ENCODE measurements around the gene TMEM140.
"Not testable (repeated sequence)": the region's sequence is repeated elsewhere in the genome, so short reads cannot be mapped to it uniquely, and the experiment has no call there.

TMEM140 gene

GRCh38 chr7:135195156-135195555, 47.3 kb downstream of the TMEM140 start:
- DNase-seq (ENCODE audit: low read depth): no peak

- no peak for DNase-seq (ENCODE audit: low read depth)
Measured at GRCh38 chr7:135195968-135196629, 48.2 kb downstream of the TMEM140 start.

GRCh38 chr7:135197343-135197742, 49.5 kb downstream of the TMEM140 start:
- no peak for DNase-seq (ENCODE audit: low read depth)

DNA sequence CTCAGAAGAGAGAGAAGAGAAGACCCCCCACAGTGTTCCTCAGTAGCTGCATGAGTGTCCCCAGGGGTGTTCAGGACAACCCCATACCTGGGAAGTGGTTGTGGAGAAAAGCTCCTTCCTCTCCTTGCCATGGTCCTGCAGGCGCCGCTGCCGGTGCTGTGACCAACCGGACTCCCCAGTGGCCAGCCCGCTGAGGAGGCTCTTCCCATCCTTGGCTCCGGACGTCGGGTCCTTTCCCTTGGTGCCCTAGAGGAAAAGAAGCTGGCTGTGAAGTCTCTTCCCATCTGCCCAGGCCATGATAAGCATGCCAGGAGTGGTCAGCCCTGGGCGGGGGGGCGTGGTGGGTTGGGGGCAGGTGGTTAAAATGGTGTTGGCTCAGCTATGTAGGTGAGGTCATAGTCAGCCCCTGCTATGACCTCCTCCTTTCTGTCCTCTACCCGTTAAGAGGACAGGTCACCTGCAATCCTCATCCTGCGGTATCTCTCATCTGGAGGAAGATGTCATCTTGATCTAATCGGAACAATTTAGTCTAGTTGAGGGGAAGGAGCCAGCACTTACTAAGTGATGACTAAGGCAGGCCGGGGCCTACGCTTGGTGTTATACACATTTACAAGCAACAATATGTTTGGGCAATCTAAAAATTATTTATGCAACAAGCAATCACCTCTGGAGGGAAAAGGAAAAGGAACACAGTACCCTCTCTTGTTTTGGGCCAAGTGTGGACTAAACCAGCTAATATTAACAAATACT, 50.2 kb downstream of the TMEM140 start:
- no peak for DNase-seq (ENCODE audit: low read depth)

GRCh38 chr7:135199439-135199838, 51.6 kb downstream of the TMEM140 start:
- DNase-seq (ENCODE audit: low read depth): no peak

DNA sequence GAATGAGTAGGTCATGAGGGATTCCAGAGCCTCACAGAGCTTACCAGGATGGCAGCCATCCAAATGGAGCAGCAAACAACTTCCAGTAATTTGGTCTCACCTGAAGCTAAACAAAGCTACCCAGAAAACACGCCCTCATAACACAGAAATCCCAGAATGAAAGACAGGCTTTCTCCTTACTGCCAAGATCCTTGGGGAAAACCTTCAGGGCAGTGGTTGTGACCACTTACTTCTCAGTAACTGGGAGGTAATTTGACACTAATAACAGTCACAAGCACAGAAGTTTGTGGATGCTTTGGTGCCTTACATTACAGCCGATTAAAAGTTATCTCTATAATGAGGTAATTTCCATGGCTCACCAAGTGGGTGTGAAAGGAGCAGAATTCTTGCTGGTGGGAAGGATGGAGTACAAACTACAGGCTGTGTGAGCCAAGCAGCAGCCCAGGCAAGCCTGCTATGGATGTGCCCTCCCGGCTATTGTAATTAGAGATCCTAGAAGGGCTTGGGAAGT, 53.0 kb downstream of the TMEM140 start:
- DNase-seq (ENCODE audit: low read depth): no peak

DNA sequence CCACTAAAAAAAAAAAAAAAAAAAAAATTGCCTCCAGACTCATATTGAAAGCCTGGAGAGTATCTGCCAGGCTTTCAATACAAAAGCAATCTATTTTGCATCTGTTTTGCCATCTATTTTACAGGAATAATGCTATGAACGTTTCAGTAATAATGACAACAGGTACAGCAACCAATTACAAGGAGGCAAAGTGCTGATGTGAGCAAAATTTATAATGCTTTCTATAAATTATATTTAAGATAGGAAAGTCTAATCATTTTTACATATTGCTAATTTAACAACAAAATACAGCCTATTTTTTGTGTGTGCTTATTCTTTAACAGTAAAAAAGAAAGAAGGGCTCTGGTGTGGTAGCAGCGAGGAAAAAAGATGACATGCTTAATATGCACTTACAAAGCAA, 53.5 kb downstream of the TMEM140 start:
- DNase-seq (ENCODE audit: low read depth): no peak

DNA sequence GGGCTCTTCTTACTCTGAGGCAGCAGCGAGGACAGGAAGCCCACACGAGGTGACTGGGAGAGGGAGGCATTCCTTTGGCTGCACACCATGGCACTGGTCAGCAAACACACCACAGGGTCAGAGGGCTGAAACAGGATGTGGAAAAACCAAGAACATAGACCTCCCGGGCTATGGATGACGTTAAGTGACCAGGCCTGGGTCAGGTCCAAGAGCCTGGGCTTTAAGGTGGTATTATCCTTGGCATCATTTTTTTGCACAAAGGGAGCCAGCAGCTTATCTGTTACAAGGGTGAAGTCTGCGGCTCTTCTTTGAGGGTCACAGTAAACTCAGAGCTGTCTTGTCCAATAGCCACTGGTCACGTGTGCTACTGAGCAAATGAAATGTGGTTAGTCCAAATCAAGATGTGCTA, 56.5 kb downstream of the TMEM140 start:
- DNase-seq (ENCODE audit: low read depth): no peak

DNA sequence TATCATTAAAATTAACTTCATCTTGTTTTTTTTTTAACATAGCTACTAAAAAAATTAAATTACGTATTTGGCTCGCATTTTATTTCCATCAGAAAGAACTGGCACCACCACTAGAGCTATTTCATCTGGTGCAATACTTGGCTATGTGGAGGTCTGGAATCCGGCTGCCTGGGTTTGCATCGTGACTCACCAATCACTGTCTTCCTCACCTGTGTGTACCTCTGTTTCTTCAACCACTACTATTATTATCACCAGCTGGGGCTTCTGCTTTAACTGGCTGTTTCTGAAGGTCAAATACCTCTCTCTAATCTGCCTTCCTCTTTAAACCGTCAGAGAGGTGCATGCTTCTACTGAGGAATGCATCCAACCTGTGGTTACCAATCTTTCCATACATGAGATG, 57.0 kb downstream of the TMEM140 start:
- no peak for DNase-seq (ENCODE audit: low read depth)

DNA sequence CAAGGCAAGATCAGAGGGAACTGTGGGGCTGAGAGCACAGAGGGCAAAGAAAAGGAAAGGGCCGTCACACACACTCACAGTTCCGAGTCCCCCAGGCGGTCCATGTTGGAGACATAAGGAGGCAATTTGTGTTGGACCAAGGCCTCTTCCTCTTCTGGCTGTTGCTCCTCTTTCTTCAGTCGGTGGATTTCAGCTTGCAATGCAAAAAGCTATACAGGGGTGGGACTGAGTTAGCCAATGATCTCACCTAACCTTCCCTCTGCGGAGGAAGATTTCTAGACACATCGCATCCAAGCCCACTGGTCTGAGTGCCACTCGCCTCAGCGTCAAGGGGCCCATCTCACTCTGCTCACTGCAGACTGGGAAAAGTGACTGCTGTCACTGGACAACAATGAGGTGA, 58.0 kb downstream of the TMEM140 start:
- no peak for DNase-seq (ENCODE audit: low read depth)

DNA sequence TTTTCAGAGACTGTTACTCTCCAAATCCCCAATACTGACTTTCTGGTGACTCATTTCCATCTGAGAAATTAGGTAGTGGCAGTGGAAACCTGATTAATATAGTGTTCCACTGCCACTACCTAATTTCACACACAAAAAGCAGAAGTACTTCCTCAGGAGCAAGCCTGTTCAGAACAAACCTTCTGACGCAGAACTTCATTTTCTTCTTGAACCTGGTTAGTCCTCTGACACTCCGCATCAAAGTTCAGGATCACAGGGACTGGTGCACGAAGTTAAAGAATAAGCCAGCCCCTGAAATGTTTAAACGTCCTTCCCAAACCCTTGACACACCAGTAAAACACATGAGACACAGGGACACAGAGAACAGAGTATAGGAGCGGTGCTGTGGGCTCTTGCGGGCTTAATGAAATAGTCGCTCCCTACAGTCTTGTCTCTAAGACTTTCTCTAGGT, 59.1 kb downstream of the TMEM140 start:
- DNase-seq (ENCODE audit: low read depth): no peak

DNA sequence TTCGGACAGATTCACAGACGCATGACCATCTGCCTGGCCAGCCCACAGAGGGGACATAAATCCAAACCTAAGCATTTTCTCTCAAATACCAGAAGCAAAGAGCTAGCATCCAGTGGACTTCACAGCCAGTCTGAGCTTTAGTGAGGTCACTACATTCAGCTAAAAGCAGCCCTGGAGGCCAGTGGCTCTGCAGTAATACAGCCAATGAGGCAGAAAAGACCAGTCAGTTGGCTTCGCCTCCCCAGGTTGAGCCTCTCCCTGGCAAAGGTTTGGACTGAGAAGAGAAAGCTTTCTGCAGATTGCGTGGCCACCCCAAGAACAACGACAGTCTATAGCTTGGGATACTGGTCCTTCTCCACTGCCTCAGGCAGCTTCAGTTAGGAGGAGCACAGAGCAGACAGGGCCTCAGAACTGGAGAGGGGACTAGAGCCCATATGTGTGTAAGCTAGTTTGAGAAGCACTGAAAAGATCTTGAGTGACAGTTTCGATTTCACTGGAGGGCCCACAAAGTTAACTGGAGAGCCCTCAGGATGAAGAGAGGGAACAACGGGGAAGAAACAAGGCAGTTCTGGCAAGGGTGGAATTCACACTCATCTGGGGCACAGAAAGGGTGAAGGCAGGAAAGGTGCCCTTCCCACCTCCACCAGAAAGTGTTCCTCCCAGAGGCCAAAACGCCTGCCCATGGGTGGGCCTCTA, 59.7 kb downstream of the TMEM140 start:
- DNase-seq (ENCODE audit: low read depth): no peak

GRCh38 chr7:135208102-135208793, 60.4 kb downstream of the TMEM140 start:
- no peak for DNase-seq (ENCODE audit: low read depth)

DNA sequence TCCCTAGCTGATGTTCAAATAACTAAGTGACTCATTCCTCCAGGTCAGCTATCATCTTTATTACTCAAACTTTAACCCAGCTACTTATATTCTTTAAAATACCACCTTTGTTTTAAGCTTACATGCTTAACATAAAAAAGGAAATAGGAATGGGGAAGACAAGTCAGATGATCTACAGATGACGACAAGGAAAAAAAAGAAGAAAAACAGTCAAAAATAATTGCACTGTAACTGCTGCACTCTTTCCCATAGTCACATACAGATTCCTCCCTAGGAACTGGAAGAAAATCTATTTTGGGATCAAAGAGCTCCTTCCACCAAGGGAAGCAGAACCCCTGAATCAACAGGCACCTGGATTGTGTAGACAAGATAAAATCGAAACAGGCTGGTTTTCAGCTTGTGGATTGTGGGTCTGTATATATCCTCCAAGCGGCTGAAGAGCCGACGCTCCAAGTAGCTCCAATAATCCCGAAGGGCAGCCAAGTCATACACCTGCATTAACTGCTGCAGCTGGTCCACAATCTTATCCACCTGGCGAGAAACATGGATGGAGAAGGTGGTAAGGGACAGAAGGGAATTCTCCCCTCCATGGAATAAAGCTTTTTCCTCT, 61.5 kb downstream of the TMEM140 start:
- no peak for DNase-seq (ENCODE audit: low read depth)

DNA sequence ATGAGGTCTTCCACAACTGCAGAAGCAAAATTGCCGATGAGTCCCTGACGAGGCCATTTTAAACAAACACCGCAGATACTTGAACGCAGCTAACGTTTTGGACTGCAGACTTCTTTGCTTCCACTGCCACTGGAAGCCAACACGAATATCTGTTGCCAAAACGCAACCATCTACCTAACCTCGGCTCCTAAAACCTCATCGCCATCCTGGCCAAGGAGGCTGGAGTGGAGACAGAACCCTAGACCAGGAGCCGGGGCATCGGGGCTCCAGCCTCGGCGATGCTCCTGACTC, 63.0 kb downstream of the TMEM140 start:
- DNase-seq (ENCODE audit: low read depth): no peak

- peak; percentile 95 for DNase-seq (ENCODE audit: low read depth)
Measured at GRCh38 chr7:135211179-135211945, 63.5 kb downstream of the TMEM140 start, which contains the start of gene WDR91. WDR91 (minus strand) TSS chr7:135211526; CDS start chr7:135211502, 24 bp downstream.

DNA sequence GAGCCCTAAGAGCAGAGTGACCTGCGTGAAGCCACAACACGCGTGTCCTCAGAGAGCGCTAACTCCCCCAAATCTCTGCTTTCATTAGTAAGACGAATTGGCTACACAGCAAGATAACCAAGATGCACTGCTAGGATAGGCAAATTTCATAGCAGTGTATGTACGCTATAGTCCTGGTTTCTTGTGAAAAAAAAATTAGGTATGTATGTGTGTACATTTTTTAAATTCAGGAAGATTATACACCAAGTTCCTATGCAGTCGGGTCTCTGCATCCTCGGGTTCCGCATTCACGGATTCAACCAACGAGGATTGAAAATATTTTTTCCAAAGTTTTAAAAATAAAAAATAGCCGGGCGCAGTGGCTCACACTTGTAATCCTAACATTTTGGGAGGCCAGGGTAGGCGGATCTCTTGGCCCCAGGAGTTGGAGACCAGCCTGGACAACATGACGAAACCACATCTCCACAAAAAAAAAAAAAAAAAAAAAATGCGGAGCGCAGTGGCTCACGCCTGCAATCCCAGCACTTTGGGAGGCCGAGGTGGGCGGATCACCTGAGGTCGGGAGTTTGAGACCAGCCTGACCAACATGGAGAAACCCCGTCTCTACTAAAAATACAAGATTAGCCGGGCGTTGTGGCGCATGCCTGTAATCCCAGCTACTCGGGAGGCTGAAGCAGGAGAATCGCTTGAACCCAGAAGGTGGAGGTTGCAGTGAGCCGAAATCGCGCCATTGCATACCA, 64.2 kb downstream of the TMEM140 start:
- not testable (repeated sequence) for DNase-seq (ENCODE audit: low read depth)

- DNase-seq (ENCODE audit: low read depth): no peak
Measured at GRCh38 chr7:135213831-135214230, 66.0 kb downstream of the TMEM140 start.

GRCh38 chr7:135215180-135215579, 67.3 kb downstream of the TMEM140 start:
- DNase-seq (ENCODE audit: low read depth): no peak

- no peak for DNase-seq (ENCODE audit: low read depth)
Measured at GRCh38 chr7:135215698-135216097, 67.8 kb downstream of the TMEM140 start.

All from stimulated activated CD8-positive, alpha-beta memory T cell treated with anti-CD3 and anti-CD28 coated beads, Interleukin-15, amount 100 ng/mL, for 24 hours (primary cell).